Liver (tissue), 9 donors: ENCODE measurements around the gene EDC3. TPM values are rescaled to one million over a fixed set of nuclear protein-coding genes. Genes with fewer than 3 reads are reported as not detected.
A peak's percentile ranks its signal among the peaks of the same experiment; 100 is the strongest.

ENCODE experiments used
- DNase-seq: peaks from one replicate; pipeline ENCODE4 v3.0.0-alpha.2; 2017; ENCODE audit warnings: low spot score
- H3K27ac ChIP-seq, 2 donors: one replicate each; pipeline ENCODE4 v1.7.0; 2013; ENCODE audit warnings: inconsistent platforms in 2 of 2, low read length in 2 of 2, control low read depth in 1 of 2, low read depth in 1 of 2, mild to moderate bottlenecking in 1 of 2
- H3K27me3 ChIP-seq, 4 donors: one replicate each; pipeline versions ENCODE4 v1.6.1 to v1.7.0; 2013; ENCODE audit warnings: low read length in 3 of 4, inconsistent platforms in 1 of 4, mild to moderate bottlenecking in 1 of 4, moderate library complexity in 1 of 4; ENCODE audit not compliant: control insufficient read depth in 4 of 4, insufficient read depth in 4 of 4
- H3K36me3 ChIP-seq, 4 donors: one replicate each; pipeline versions ENCODE4 v1.6.1 to v1.7.0; 2013; ENCODE audit warnings: low read length in 3 of 4, mild to moderate bottlenecking in 3 of 4, low read depth in 1 of 4, moderate library complexity in 1 of 4; ENCODE audit not compliant: control insufficient read depth in 4 of 4, insufficient read depth in 3 of 4
- H3K4me1 ChIP-seq, 4 donors: one replicate each; pipeline versions ENCODE4 v1.6.1 to v1.7.0; 2013; ENCODE audit warnings: low read length in 3 of 4, mild to moderate bottlenecking in 3 of 4, moderate library complexity in 1 of 4; ENCODE audit not compliant: control insufficient read depth in 4 of 4, insufficient read depth in 4 of 4
- H3K4me3 ChIP-seq, 3 donors: one replicate each; pipeline versions ENCODE4 v1.6.1 to v1.7.0; 2013; ENCODE audit warnings: low read length in 3 of 3, control low read depth in 1 of 3, low read depth in 1 of 3, mild to moderate bottlenecking in 1 of 3
- H3K9ac ChIP-seq, 2 donors: one replicate each; pipeline ENCODE4 v1.7.0; 2013; ENCODE audit warnings: low read length in 2 of 2, mild to moderate bottlenecking in 2 of 2, moderate library complexity in 2 of 2, control low read depth in 1 of 2, low read depth in 1 of 2
- H3K9me3 ChIP-seq, 4 donors: one replicate each; pipeline versions ENCODE4 v1.6.1 to v1.7.0; 2013; ENCODE audit warnings: low read length in 3 of 4; ENCODE audit not compliant: control insufficient read depth in 4 of 4
- ATF3 ChIP-seq: IDR thresholded peaks from 2 replicates; pipeline ENCODE4 v1.6.1; 2016; ENCODE audit warnings: antibody characterized with exemption
- CTCF ChIP-seq: fragments of 150-350 bp; IDR thresholded peaks from 2 replicates; pipeline ENCODE4 v1.5.1; 2017; ENCODE audit warnings: improper control_type of control experiment, low read depth, low read length; ENCODE audit not compliant: missing input control
- EGR1 ChIP-seq, 2 donors: IDR thresholded peaks; 2 replicates each; pipeline ENCODE4 v1.6.1; 2016 to 2018; ENCODE audit warnings: antibody characterized with exemption in 2 of 2, low read depth in 2 of 2
- FOXA1 ChIP-seq: IDR thresholded peaks from 2 replicates; pipeline ENCODE4 v1.6.1; 2016; ENCODE audit warnings: antibody characterized with exemption
- FOXA2 ChIP-seq: IDR thresholded peaks from 2 replicates; pipeline ENCODE4 v1.6.1; 2016; ENCODE audit warnings: antibody characterized with exemption
- GABPA ChIP-seq, 2 donors: IDR thresholded peaks in 1 of 2; conservative IDR thresholded peaks in 1 of 2; 2 replicates each; pipeline ENCODE4 v1.6.1; 2016; ENCODE audit warnings: antibody characterized with exemption in 2 of 2, mild to moderate bottlenecking in 1 of 2, moderate library complexity in 1 of 2
- HNF4A ChIP-seq, 2 donors: conservative IDR thresholded peaks; 2 replicates each; pipeline ENCODE4 v1.6.1; 2016; ENCODE audit warnings: antibody characterized with exemption in 2 of 2, mild to moderate bottlenecking in 2 of 2
- HNF4G ChIP-seq: IDR thresholded peaks from 2 replicates; pipeline ENCODE4 v1.6.1; 2016; ENCODE audit warnings: antibody characterized with exemption
- JUND ChIP-seq, 2 donors: IDR thresholded peaks; 2 replicates each; pipeline ENCODE4 v1.6.1; 2016; ENCODE audit warnings: antibody characterized with exemption in 2 of 2
- MAX ChIP-seq: IDR thresholded peaks from 2 replicates; pipeline ENCODE4 v1.6.1; 2016; ENCODE audit warnings: antibody characterized with exemption
- NR2F2 ChIP-seq: IDR thresholded peaks from 2 replicates; pipeline ENCODE4 v1.6.1; 2016; ENCODE audit warnings: antibody characterized with exemption
- RAD21 ChIP-seq, 2 donors: IDR thresholded peaks; 2 replicates each; pipeline ENCODE4 v1.6.1; 2016; ENCODE audit warnings: antibody characterized with exemption in 2 of 2, mild to moderate bottlenecking in 2 of 2
- REST ChIP-seq: IDR thresholded peaks from 2 replicates; pipeline ENCODE4 v1.6.1; 2016; ENCODE audit warnings: antibody characterized with exemption, mild to moderate bottlenecking
- RXRA ChIP-seq, 2 donors: IDR thresholded peaks; 2 replicates each; pipeline ENCODE4 v1.6.1; 2017 to 2018; ENCODE audit warnings: antibody characterized with exemption in 2 of 2, mild to moderate bottlenecking in 1 of 2
- SP1 ChIP-seq: IDR thresholded peaks from 2 replicates; pipeline ENCODE4 v1.6.1; 2018; ENCODE audit warnings: antibody characterized with exemption, mild to moderate bottlenecking
- TAF1 ChIP-seq: conservative IDR thresholded peaks from 2 replicates; pipeline ENCODE4 v1.6.1; 2016; ENCODE audit warnings: antibody characterized with exemption, mild to moderate bottlenecking
- YY1 ChIP-seq: IDR thresholded peaks from 2 replicates; pipeline ENCODE4 v1.6.1; 2016; ENCODE audit warnings: antibody characterized with exemption, mild to moderate bottlenecking
- ZBTB33 ChIP-seq: IDR thresholded peaks from 2 replicates; pipeline ENCODE4 v1.6.1; 2016; ENCODE audit warnings: antibody characterized with exemption
- WGBS: extraction: QIAGEN DNeasy Blood & Tissue Kit; methylation state at CpG from one replicate; pipeline ENCODE4 v1.1.7; 2013; 5-methylcytosine and 5-hydroxymethylcytosine counted together
- polyA plus RNA-seq, 2 donors: library from polyadenylated mRNA; stranded (reverse) in 1 of 2; unstranded in 1 of 2; fragments of 200-250 nt in 1 of 2; fragments of >200 nt in 1 of 2; fragmentation: Nextera tagmentation in 1 of 2; extraction: Ambion mirVana in 1 of 2; gene quantifications; one replicate each; pipeline versions ENCODE4 v1.2.1 to v1.2.3, GENCODE V29; 2013 to 2015
- total RNA-seq, 2 donors: library from RNA; depleted of rRNA; stranded (reverse); fragments of >200 nt; gene quantifications; one replicate each; pipeline ENCODE4 v1.2.3, GENCODE V29; 2014
- donor health status: healthy.
- donor health status: healthy.
- donor health status: healthy.
- donor health status: healthy.
- donor health status: healthy.

Gene EDC3
- total and polyA plus RNA-seq, 4 donors: 5.8 to 9.5 (median 7.4) TPM

GRCh38 chr15:74631408-74631807, 64.4 kb downstream of the EDC3 start:
- no peak for DNase-seq
- Histone ChIP-seq H3K4me3 (no peak overlapping the region), H3K9ac (no peak overlapping the region), H3K27ac (no peak overlapping the region), H3K4me1 (peaks cover 2 to 15% (median 7%) of the 10 kb centered on the region in 4 donors), H3K9me3 (no peaks in the 10 kb centered on the region), H3K36me3 (peaks cover 29 to 80% (median 56%) of the 10 kb centered on the region in 4 donors), H3K27me3 (no peaks in the 10 kb centered on the region)
- TF ChIP-seq RXRA (IDR thresholded peaks at IDR 0.05) (no peak), RAD21 (IDR thresholded peaks at IDR 0.05) (peak in 1 of 2 donors; percentile 47), FOXA1 (no peak), ATF3 (peak; percentile 74), HNF4G (no peak), JUND (IDR thresholded peaks at IDR 0.05) (no peak), MAX (no peak), YY1 (no peak), CTCF (no peak), REST (no peak), ZBTB33 (no peak), NR2F2 (no peak), SP1 (peak; percentile 24), HNF4A (conservative IDR thresholded peaks at IDR 0.05) (peak; percentile 81 to 82), GABPA (IDR thresholded peaks at IDR 0.05 in 1 of 2, conservative IDR thresholded peaks at IDR 0.05 in 1 of 2) (peak in 1 of 2 donors; percentile 26), FOXA2 (no peak), TAF1 (no peak), EGR1 (IDR thresholded peaks at IDR 0.05; ENCODE audit: low read depth in 2 of 2) (no peak)
- WGBS: 24% methylated on average over 3 of the region's 3 CpGs
